GM12891 (cell line): ENCODE results near the gene NPM3.

Source experiments
- DNase-seq: peaks from one replicate; pipeline ENCODE4 v3.0.0; 2011; ENCODE audit warnings: low spot score; ENCODE audit not compliant: insufficient read length
- FAIRE-seq: peaks from 2 replicates; lab custom pipeline; 2011; peaks lifted over from hg19 to GRCh38; lab: Jason Lieb, UNC
- PAX5 ChIP-seq: IDR thresholded peaks from 2 replicates; pipeline ENCODE4 v1.6.1; 2011; ENCODE audit warnings: low read length, moderate library complexity, mild to moderate bottlenecking; ENCODE audit not compliant: insufficient read depth, severe bottlenecking
- POLR2A ChIP-seq: IDR thresholded peaks from 2 replicates; pipeline ENCODE4 v1.6.1; 2011; ENCODE audit warnings: low read depth, low read length, control low read depth
- POLR2AphosphoS5 ChIP-seq: IDR thresholded peaks from 2 replicates; pipeline ENCODE4 v1.6.1; 2011; ENCODE audit warnings: low read depth, low read length, control low read depth
- POU2F2 ChIP-seq: IDR thresholded peaks from 2 replicates; pipeline ENCODE4 v1.6.1; 2011; ENCODE audit warnings: low read depth, mild to moderate bottlenecking, control low read depth, low read length, moderate library complexity
- SPI1 ChIP-seq: IDR thresholded peaks from 2 replicates; pipeline ENCODE4 v1.6.1; 2011; ENCODE audit warnings: low read depth, low read length, control low read depth
- TAF1 ChIP-seq: IDR thresholded peaks from 2 replicates; pipeline ENCODE4 v1.6.1; 2011; ENCODE audit warnings: low read depth, low read length, control low read depth

NPM3 gene

GRCh38 chr10:101776161-101776817, 7.0 kb downstream of the NPM3 start:
- FAIRE-seq = no peak
- no peak for DNase-seq
- no peak for TF ChIP-seq SPI1
- no peak for TF ChIP-seq POLR2AphosphoS5
- TF ChIP-seq PAX5 = no peak
- no peak for TF ChIP-seq POLR2A
- no peak for TF ChIP-seq TAF1
- TF ChIP-seq POU2F2 = no peak

- DNase-seq = no peak
- TF ChIP-seq POLR2A (no peak), TAF1 (no peak), SPI1 (no peak), POLR2AphosphoS5 (no peak), POU2F2 (no peak)
- no peak for FAIRE-seq
These were observed 7.7 kb downstream of the NPM3 start, which contains the start of gene FGF8 for GRCh38 chr10:101775273-101776160. Gene FGF8 (minus strand): TSS chr10:101776114. CDS start chr10:101775900, 214 bp downstream.

- FAIRE-seq = no peak
- TF ChIP-seq POU2F2 = no peak
- TF ChIP-seq PAX5 = no peak
- no peak for TF ChIP-seq TAF1
- TF ChIP-seq POLR2AphosphoS5 = no peak
- no peak for TF ChIP-seq SPI1
- TF ChIP-seq POLR2A = no peak
- no peak for DNase-seq
These were observed 8.5 kb downstream of the NPM3 start for GRCh38 chr10:101774589-101775272.

- TF ChIP-seq SPI1 = no peak
- TF ChIP-seq POLR2A = no peak
- TF ChIP-seq POU2F2 = no peak
- no peak for TF ChIP-seq TAF1
- TF ChIP-seq PAX5 = no peak
- no peak for TF ChIP-seq POLR2AphosphoS5
- DNase-seq = no peak
- no peak for FAIRE-seq
These were observed 9.2 kb downstream of the NPM3 start for GRCh38 chr10:101773923-101774588.

- TF ChIP-seq POU2F2 (no peak), POLR2AphosphoS5 (no peak), TAF1 (no peak), SPI1 (no peak), PAX5 (no peak), POLR2A (no peak)
- FAIRE-seq (no peak), DNase-seq (no peak)
These were observed 10.1 kb downstream of the NPM3 start for GRCh38 chr10:101772895-101773761.

- FAIRE-seq (no peak), DNase-seq (no peak)
- TF ChIP-seq SPI1 (no peak), PAX5 (no peak), POLR2A (no peak), POU2F2 (no peak), TAF1 (no peak), POLR2AphosphoS5 (no peak)
These were observed 11.0 kb downstream of the NPM3 start for GRCh38 chr10:101772017-101772894.

GRCh38 chr10:101771380-101771779, 11.9 kb downstream of the NPM3 start:
- DNase-seq (no peak), FAIRE-seq (no peak)
- no peak for TF ChIP-seq PAX5
- no peak for TF ChIP-seq POLR2AphosphoS5
- TF ChIP-seq TAF1 = no peak
- TF ChIP-seq SPI1 = no peak
- no peak for TF ChIP-seq POLR2A
- no peak for TF ChIP-seq POU2F2
